GM12878 (cell line): Measurements from ENCODE around the gene RAP1GAP2. TPM values are rescaled to one million over a fixed set of nuclear protein-coding genes. Genes with fewer than 3 reads are reported as not detected.

Source experiments
- ATAC-seq: fragments of 200-7000 bp; cut with Tn5 transposase; 3 replicates; pipeline ENCODE4 v1.9.1; 2020; ENCODE audit warnings: mild to moderate bottlenecking, moderate library complexity
- BruUV-seq: library from RNA; stranded (reverse); fragments of 400-500 nt; replicated peaks from 2 replicates; lab custom pipeline; 2021; lab: Mats Ljungman, UMichigan
- CTCF ChIA-PET: fragments of 300-600 bp; sonication (Branson Sonifier 250); formaldehyde crosslinking; extraction: SDS; loops from one replicate; lab custom pipeline; 2021; ENCODE audit warnings: inconsistent platforms; lab: Yijun Ruan, JAX
- POLR2A ChIA-PET: fragments of 350-600 bp; formaldehyde crosslinking; extraction: SDS; loops from one replicate; lab custom pipeline; 2021; ENCODE audit warnings: inconsistent platforms; lab: Charles Lee
- RAD21 ChIA-PET: fragments of 300-600 bp; sonication (Branson Sonifier 250); formaldehyde crosslinking; loops from one replicate; lab custom pipeline; 2023; ENCODE audit warnings: antibody characterized with exemption; ENCODE audit not compliant: unreplicated experiment; lab: Charles Lee
- SMC1A ChIA-PET: fragments of 300-600 bp; sonication (Branson Sonifier 250); formaldehyde crosslinking; loops from one replicate; lab custom pipeline; 2023; ENCODE audit not compliant: unreplicated experiment, uncharacterized antibody; lab: Charles Lee
- DNase-seq: peaks from one replicate; pipeline ENCODE4 v3.0.0-alpha.2; 2011; ENCODE audit warnings: low read depth, low spot score
- FAIRE-seq: peaks from 3 replicates; lab custom pipeline; 2011; peaks lifted over from hg19 to GRCh38; lab: Jason Lieb, UNC
- H2AFZ ChIP-seq: 2 replicates; pipeline ENCODE4 v1.6.0; 2011; ENCODE audit warnings: low read depth, low read length, control low read depth; ENCODE audit not compliant: control insufficient read depth
- H3K27ac ChIP-seq: 2 replicates; pipeline ENCODE4 v1.5.1; 2011; ENCODE audit warnings: control low read depth; ENCODE audit not compliant: control insufficient read depth, insufficient read depth
- H3K27me3 ChIP-seq, 2 experiments: replicated peaks in 1 of 2; 2 replicates each; pipeline versions ENCODE4 v1.6.0 to v1.6.1; 2011; ENCODE audit warnings: low read length in 1 of 2; ENCODE audit not compliant: control insufficient read depth in 2 of 2, insufficient read depth in 2 of 2
- H3K36me3 ChIP-seq, 2 experiments: 2 replicates each; pipeline ENCODE4 v1.5.1; 2011; ENCODE audit warnings: low read length in 1 of 2; ENCODE audit not compliant: control insufficient read depth in 2 of 2, insufficient read depth in 2 of 2
- H3K4me1 ChIP-seq: 2 replicates; pipeline ENCODE4 v1.6.1; 2011; ENCODE audit warnings: mild to moderate bottlenecking, low read length, moderate library complexity, mixed read lengths; ENCODE audit not compliant: control insufficient read depth, insufficient read depth
- H3K4me2 ChIP-seq: 2 replicates; pipeline ENCODE4 v1.6.0; 2011; ENCODE audit warnings: control low read depth; ENCODE audit not compliant: control insufficient read depth, insufficient read depth
- H3K4me3 ChIP-seq: fragments of 200-600 bp; sonication (generic); 2 replicates; pipeline ENCODE4 v1.5.1; 2016
- H3K79me2 ChIP-seq: 2 replicates; pipeline ENCODE4 v1.6.0; 2011; ENCODE audit warnings: low read length; ENCODE audit not compliant: control insufficient read depth, insufficient read depth
- H3K9ac ChIP-seq: 2 replicates; pipeline ENCODE4 v1.8.0; 2011; ENCODE audit warnings: low read length, control low read depth, mixed read lengths; ENCODE audit not compliant: control insufficient read depth, insufficient read depth
- H3K9me3 ChIP-seq: replicated peaks from 3 replicates; pipeline ENCODE4 v1.5.1; 2011; ENCODE audit warnings: mild to moderate bottlenecking, low read length; ENCODE audit not compliant: control insufficient read depth, insufficient read depth
- H4K20me1 ChIP-seq: 2 replicates; pipeline ENCODE4 v1.6.0; 2011; ENCODE audit not compliant: control insufficient read depth, insufficient read depth
- BMI1 ChIP-seq: fragments of 450-650 bp; IDR thresholded peaks from 2 replicates; pipeline ENCODE4 v1.6.1; 2016; ENCODE audit warnings: mild to moderate bottlenecking, moderate library complexity, borderline replicate concordance
- NFXL1 ChIP-seq: fragments of 450-650 bp; IDR thresholded peaks from 2 replicates; pipeline ENCODE4 v1.6.1; 2017; ENCODE audit warnings: antibody characterized with exemption, mild to moderate bottlenecking, borderline replicate concordance
- SPI1 ChIP-seq: IDR thresholded peaks from 2 replicates; pipeline ENCODE4 v1.6.1; 2011; ENCODE audit warnings: low read depth, mild to moderate bottlenecking, low read length, moderate library complexity, borderline replicate concordance; ENCODE audit not compliant: insufficient read depth
- ZNF592 ChIP-seq: fragments of 450-650 bp; IDR thresholded peaks from 2 replicates; pipeline ENCODE4 v1.6.1; 2017; ENCODE audit warnings: mild to moderate bottlenecking, moderate library complexity
- WGBS: methylation state at CpG from one replicate; pipeline ENCODE4 v1.1.6; 2016; ENCODE audit warnings: low lambda C conversion rate; ENCODE audit not compliant: insufficient replicate concordance, insufficient coverage; ENCODE audit errors: missing lambda C conversion rate; 5-methylcytosine and 5-hydroxymethylcytosine counted together
- in situ Hi-C: fragments of 300-500 bp; cut with MboI; formaldehyde crosslinking; loops from 9 replicates; pipeline ENCODE4 v1.14.3; 2018; ENCODE audit warnings: mixed read lengths
- intact Hi-C: fragments of 100-400 bp; cut with micrococcal nuclease; formaldehyde crosslinking; loops from one replicate; pipeline ENCODE4 v1.14.2; 2022; ENCODE audit not compliant: unreplicated experiment
- polyA plus RNA-seq, 11 experiments: library from polyadenylated mRNA; depleted of rRNA in 4 of 11; unstranded in 6 of 11; stranded (reverse) in 5 of 11; fragments of >200 nt; fragmentation: Nextera tagmentation in 4 of 11; fragmentation: Illumina TruSeq in 1 of 11; extraction: Ambion mirVana in 4 of 11; extraction: Trizol in 1 of 11; gene quantifications; 1 replicate in 1 of 11; 2 replicates in 10 of 11; pipeline versions ENCODE4 v1.2.1 to v1.2.3, GENCODE V29; 2011 to 2016; ENCODE audit warnings: inconsistent platforms in 2 of 11, missing spikeins in 2 of 11, low read depth in 1 of 11
- total RNA-seq, 4 experiments: library from RNA; depleted of rRNA in 3 of 4; stranded (reverse); fragments of >200 nt in 3 of 4; fragmentation: Illumina TruSeq in 1 of 4; extraction: Trizol in 1 of 4; gene quantifications; 2 replicates each; pipeline versions ENCODE4 v1.2.1 to v1.2.3, GENCODE V29; 2013 to 2021
- TF ChIP-seq, protein P1 (sequence below): IDR thresholded peaks from 2 replicates; pipeline ENCODE4 v1.6.1; 2012; ENCODE audit warnings: low read depth, low read length, improper control_type of control experiment

RAP1GAP2 gene
- total and polyA plus RNA-seq, 10 of the 15 experiments (the other 5 are each of a cell fraction or from before 2014, with no cell fraction given), result 0.03 to 0.95 (median 0.49) TPM; not detected in 2

DNA sequence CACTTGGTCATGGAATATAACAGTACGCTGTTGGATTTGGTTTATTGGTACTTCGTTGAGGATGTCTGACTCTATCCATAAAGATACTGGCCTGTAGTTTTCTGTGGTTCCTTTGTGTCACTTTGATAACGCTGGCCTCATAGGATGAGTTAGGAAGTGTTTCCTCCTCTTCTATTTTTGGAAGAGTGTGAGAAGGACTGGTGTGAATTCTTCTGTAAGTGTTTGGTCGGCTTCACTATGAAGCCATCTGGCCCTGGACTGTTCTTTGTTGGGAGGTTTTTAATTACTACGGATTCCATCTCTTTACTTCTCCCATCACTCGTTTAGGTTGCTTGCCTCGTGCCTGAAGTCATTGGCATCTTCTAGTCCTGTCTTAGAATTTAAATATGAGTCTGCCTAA, 149.9 kb downstream of the RAP1GAP2 start (continued):
- TF ChIP-seq ZNF592, result no peak

- DNase-seq (no peak), FAIRE-seq (no peak), ATAC-seq (no peak)
- POLR2A ChIA-PET, result no interaction called here
- CTCF ChIA-PET, result no interaction called here
- SMC1A ChIA-PET, result no interaction called here
- Histone ChIP-seq H3K9me3 (no peaks in the 10 kb centered on the region), H3K36me3 (no peaks in the 10 kb centered on the region), H3K27me3 (no peaks in the 10 kb centered on the region; a peak in 2 of 4 replicates), H2AFZ (no peak overlapping the region), H3K27ac (no peak overlapping the region), H3K4me1 (no peaks in the 10 kb centered on the region), H3K4me3 (no peak overlapping the region), H3K9ac (no peak overlapping the region), H3K4me2 (no peak overlapping the region), H4K20me1 (no peaks in the 10 kb centered on the region), H3K79me2 (no peaks in the 10 kb centered on the region)
- TF ChIP-seq NFXL1 (no peak), BMI1 (no peak), SPI1 (no peak)
- TF ChIP-seq, protein P1, sequence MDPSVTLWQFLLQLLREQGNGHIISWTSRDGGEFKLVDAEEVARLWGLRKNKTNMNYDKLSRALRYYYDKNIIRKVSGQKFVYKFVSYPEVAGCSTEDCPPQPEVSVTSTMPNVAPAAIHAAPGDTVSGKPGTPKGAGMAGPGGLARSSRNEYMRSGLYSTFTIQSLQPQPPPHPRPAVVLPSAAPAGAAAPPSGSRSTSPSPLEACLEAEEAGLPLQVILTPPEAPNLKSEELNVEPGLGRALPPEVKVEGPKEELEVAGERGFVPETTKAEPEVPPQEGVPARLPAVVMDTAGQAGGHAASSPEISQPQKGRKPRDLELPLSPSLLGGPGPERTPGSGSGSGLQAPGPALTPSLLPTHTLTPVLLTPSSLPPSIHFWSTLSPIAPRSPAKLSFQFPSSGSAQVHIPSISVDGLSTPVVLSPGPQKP, result no peak
- in situ Hi-C loops (no loop called here), intact Hi-C loops (no loop called here)
- no TSS peak for BruUV-seq
- WGBS, result 34% methylated on average over 15 of the region's 15 CpGs
- RAD21 ChIA-PET, result no interaction called here
Observed at GRCh38 chr17:2947588-2947950, 151.3 kb downstream of the RAP1GAP2 start.
